HUDEP-2 (cell line): ENCODE results near the gene RAB20.
"Not testable (repeated sequence)": the region's sequence is repeated elsewhere in the genome, so short reads cannot be mapped to it uniquely, and the experiment has no call there.

Experiments
- DNase-seq, 76 experiments: peaks; one replicate each; lab custom pipeline; 2025; ENCODE audit not compliant: unreplicated experiment in 76 of 76; lab: John Stamatoyannopoulos, UW

Gene RAB20, protein sequence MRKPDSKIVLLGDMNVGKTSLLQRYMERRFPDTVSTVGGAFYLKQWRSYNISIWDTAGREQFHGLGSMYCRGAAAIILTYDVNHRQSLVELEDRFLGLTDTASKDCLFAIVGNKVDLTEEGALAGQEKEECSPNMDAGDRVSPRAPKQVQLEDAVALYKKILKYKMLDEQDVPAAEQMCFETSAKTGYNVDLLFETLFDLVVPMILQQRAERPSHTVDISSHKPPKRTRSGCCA

DNA sequence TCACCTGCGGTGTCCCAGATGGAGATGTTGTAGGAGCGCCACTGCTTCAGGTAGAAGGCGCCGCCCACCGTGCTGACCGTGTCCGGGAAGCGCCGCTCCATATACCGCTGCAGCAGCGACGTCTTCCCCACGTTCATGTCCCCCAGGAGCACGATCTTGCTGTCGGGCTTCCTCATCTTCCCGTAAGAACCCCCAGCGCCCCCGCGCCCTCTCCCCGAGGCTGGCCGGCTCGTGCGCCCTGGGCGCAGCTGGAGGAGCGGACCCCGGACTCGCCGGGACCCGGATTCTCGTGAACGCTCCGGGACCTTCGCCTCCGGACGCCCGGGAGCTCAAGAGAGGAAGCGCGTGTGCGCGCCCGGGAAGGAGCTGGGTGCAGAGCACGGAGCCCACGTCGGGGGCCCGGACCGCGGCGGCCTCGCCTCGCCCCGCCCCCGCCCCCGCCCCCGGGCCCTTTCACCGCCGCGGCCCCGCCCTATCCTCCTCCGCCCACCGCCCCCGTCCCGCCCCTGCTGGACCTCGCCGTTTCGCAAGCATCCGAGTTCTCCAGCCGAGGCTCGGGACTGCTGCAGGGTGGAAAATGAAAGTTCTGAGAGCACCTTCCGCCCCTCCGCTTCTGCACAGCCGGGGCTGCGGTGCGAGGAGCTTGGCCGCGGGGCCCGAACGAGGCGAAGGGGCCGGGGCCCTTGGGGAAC is at the start of gene RAB20:
Gene RAB20, minus strand, starts transcription at position 379 of the 692 bp plus-strand sequence. Its CDS starts 203 bp downstream, at position 176.
- peak in 15 of 76 experiments; percentile 4 to 34 (median 14) for DNase-seq

DNA sequence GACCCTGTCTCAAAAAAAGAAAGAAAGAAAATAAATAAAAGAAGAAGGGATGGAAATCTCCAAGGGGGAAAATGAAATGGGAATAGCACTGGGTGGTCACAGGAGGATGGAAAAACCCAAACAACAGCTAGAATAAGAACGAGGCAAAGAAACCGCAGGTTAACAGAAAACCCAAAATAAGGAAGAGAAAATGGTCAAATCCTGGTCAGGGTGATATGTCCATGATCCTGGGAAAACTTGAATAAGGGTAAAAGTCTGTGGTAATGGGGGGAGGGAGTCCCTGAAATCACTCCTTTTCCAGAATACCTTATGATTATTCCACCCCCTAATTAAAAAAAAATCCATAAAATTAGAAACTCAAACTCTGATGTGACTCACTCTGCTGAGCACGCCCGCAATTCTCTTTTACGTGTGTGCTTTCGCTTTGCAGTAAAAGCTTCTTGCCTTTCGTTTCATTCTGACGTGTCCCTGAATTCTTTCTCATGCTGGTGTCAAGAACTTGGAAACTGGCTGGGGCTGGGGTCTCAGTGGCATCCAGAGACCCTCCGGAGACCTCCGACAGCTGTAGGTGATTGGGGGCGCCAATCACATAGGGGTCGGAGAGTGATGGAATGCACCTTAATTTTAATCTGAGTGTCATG is 49.6 kb upstream of the RAB20 start:
- no peak for DNase-seq

DNA sequence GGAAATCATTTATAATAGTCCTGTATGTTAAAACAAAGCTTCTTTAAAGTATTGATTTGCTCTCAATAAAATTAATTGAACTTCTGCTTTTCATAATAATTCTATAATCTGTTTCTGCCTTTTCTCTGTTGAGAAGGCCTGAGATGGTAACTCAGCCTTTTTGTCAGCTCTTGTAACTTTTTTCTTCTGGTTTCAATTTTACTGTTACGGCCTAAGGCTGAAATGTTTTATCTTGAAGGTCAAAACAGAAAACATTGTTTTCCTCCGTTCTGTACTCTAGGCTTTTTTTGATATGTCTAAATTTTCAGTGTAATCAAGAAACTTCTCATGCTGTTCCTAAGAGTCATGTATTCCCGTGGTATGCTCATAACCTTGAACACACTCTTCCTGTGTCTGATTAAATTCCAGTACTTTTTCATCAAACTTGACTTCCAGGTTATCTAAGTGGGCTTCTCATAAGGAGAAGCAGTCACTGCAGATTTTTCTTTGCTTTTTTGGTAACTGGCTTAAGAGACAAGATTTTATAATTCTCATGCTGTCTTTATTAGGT is 46.2 kb upstream of the RAB20 start:
- no peak for DNase-seq

DNA sequence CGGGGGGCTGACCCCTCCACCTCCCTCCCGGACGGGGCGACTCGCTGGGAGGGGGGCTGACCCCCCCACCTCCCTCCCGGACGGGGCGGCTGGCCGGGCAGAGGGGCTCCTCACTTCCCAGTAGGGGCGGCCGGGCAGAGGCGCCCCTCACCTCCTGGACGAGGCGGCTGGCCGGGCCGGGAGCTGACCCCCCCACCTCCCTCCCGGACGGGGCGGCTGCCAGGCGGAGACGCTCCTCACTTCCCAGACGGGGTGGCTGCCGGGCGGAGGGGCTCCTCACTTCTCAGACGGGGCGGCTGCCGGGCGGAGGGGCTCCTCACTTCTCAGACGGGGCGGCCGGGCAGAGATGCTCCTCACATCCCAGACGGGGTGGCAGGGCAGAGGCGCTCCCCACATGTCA is 44.8 kb upstream of the RAB20 start:
- not testable (repeated sequence) for DNase-seq

DNA sequence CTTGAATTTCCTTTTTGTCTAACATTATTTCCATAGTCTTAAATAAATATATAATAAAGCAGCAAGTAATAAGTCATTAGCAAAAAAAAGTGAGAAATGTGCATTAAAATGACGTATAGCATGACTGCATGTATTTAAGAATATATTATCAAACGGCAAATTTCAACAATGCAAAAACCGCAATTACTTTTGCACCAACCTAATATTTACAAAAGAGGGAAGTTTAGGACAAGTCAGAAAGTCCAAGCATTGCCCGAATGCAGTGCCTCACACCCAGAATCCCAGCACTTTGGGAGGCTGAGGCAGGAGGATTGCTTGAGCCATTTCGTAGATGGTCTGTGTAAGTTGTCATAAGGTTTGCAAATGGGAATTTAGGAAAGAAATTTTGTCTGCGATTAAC is 43.6 kb upstream of the RAB20 start:
- no peak for DNase-seq

DNA sequence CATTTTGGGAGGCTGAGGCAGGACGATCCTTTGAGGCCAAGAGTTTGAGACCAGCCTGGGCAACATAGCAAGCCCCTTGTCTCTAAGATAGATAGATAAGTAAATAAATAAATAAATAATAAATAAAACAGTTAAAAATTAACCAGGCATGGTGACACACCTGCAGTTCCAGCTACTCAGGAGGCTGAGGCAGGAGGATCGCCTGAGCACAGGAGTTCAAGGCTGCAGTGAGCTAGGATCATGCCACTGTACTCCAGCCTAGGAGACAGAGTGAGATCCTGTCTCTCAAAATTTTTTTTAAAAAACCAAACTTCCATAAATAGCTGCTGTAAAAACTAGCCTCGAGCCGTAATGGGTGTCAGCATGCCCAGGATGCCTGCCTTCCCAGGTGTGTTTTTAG is 39.5 kb upstream of the RAB20 start:
- no peak for DNase-seq

DNA sequence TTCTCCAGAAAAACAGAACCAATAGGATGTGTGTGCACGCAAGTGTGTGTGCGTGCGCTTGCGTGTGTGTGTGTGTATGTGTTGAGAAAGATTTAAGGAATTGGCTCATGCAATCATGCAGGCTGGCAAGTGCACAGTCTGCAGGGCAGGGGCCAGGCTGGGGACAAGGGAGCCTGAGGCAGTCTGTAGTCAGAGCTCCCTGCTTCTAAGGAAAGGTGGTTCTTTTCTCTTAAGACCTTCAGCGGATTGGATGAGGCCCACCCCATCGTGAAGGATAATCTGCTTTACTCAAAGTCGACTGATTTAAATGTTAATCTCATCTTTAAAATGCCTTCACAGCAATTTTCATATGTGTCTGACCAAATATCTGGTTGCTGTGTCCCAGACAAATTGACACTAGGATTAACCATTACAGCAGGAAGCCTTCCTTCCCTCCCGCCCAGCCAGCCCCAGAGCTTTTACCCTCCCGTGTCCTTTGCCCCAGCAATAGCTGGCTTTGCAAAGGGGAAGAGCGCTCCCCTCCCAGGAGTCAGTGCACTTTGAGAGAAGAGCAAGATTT is 38.8 kb upstream of the RAB20 start:
- DNase-seq: no peak

DNA sequence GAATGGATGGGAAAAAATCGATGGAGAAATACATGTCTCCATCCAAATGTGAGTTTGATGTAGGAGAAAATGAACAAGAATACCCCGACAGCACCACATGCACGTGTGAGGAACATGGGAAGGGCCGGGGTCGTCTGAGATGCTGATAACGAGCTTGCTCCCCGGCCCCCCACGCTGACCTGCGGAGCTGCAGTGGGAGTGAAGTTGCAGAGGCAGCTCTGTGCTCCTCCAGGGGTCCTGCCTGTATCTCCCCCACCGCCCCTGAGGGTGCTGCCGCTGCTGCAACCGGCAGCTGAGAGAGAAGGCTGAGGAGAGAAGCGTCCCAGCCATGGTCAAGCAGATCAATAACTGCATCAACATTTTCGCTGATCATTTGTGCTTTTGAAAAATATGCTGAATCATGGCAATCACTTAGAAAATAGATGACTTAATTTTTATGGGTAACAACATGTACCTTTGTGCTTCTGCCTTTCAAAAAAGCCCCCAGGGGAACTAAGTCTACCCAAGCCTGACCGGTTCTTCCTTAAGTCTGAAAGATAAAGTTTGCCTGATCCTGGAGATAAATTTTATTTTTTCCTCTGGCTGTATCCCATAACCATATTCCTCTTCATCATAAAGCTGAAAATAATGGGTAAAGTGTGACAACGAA is 35.6 kb upstream of the RAB20 start:
- no peak for DNase-seq

DNA sequence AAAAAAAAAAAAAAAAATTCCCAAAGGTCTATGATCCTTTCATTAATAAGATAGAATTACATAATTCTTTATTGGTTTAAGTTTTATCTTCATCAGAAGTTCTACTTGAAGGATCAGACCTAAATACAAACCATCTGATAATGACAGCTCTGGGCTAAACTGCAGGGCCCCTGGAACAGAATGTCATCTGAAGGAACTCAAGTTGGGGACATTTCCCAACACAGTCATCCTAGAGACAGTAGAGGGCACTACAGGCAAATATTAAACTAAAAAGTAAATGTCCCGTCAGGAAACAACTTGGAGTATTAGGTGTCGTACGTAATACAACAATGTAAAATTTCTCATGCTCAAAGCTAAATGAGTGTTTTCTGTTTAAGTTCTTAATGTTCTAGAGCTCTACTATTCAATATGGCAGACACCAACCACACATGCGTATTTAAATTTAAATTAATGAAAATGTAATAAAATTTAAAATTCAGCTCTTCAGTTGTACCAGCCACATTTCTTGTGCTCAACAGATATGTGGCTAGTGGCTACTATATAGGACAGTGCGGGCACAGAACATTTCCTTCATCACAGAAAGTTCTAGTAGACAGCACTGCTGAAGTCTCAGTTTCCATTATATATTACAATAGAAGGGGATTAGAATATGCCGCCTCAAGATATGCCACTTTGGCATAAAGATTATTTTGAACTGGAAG is 32.1 kb upstream of the RAB20 start:
- DNase-seq: peak in 39 of 76 experiments; percentile 3 to 71 (median 38)

DNA sequence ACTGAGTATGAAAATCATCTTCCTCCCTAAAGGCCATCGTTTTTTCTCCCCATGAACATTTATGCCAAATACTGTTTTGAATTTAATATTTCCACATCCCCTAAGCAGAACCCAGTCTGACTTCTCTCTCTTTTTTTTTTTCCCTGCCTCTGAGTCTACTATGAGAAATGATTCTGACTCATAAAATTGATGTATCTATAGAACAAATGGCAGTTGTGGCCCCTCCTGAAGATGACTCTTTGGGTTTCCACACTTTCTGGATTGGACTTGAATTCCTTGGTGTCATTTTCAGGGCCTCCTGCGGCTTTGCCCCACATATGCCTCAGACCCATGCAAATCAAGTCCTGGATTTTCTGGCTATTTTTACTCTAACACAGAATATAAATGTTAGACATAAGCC is 31.1 kb upstream of the RAB20 start:
- no peak for DNase-seq

DNA sequence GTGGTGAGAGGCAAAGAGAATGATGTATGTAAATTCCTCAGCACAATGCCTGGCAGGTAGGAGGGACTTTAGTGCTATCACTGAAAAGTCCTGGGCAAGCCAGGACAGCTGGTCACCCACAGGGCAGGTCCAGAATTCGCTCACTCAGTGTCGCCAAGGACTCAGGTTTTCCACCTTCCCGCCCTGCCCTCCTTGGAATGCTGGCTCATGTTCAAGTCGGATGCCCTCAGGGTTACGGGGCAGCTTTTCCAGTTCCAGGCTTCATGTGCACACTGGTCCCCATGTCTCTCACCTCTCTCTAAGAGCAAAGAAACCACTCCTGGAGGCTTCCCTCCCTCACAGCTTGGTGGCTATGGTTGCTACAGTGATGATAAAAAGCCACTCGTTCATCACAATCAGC is 29.1 kb upstream of the RAB20 start:
- DNase-seq: no peak

DNA sequence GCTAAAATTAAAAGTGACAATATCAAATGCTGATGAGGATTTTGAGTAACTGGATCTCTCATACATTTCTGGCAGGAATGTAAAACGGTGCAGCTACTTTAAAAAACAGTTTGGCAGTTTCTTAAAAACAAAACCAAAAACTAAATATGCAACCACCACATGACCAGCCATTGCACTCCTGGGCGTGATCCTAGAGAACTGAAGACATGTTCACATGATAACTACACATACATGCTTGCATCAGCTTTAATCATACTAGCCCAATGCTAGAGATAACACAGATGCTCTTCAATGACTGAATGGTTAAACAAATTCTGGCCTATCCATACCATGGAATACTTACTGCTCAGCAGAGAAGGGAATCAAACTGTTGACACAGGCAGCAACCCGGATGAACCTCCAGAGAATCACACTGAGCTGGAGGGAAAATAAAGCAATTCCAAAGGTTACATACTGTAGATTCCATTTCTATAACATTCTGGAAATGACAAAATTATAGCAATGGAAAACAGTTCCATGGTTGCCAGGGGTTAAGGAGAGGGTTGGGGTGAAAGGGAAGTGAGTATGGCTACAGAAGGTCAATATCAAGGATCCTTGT is 28.4 kb upstream of the RAB20 start:
- no peak for DNase-seq

DNA sequence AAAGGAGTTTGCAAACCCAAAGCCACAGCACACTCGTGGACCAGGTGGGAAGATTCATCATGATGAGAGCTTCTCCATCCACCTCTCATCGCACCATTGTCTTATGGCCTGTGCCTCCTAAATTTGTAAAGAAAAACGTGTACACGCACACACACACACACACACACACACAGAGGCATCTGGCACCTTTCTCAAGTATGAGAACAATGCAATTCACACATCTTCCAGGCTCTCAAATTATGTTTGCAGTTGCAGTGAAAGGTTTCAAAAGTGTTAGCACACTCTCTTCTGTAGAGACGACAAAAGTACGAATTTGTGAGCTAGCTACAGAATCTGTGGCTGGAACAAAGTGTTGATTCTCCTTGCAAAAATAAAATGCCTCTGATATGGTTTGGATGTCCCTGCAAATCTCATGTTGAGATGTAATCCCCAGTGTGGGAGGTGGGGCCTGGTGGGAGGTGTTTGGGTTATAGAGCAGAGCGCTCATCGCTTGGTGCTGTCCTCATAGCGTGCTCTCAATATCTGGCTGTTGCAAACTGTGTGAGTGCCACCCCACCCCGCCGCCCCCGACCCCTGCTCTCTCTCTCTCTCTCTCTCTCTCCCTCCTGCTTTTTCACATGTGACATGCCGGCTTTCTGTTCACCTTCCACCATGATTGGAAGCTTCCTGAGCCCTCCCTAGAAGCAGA is 21.8 kb upstream of the RAB20 start:
- no peak for DNase-seq

DNA sequence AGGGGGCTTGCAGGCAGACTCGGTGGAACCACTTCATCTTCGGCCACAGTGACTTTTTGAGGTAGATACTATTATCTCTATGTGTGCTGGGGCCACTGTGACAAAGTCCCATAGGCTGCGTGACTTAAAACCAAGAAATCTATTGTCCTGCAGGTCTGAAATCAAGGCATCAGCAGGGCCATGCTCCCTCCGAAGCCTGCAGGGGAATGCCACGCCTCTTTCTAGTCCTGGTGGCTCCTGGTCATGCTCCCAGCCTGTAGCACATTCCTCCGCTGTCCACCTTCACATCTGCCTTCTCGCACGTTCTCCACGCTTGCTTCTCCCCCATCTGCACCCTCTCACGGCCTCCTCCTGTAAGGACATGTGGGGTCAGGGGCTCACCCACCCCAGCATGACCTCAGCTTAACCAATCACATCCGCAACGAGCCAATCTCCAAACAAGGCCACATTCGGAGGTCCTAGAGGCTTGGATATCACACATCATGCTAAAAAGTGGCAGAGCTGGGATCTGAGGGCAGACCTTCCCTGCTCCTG is 21.0 kb upstream of the RAB20 start:
- DNase-seq: no peak

DNA sequence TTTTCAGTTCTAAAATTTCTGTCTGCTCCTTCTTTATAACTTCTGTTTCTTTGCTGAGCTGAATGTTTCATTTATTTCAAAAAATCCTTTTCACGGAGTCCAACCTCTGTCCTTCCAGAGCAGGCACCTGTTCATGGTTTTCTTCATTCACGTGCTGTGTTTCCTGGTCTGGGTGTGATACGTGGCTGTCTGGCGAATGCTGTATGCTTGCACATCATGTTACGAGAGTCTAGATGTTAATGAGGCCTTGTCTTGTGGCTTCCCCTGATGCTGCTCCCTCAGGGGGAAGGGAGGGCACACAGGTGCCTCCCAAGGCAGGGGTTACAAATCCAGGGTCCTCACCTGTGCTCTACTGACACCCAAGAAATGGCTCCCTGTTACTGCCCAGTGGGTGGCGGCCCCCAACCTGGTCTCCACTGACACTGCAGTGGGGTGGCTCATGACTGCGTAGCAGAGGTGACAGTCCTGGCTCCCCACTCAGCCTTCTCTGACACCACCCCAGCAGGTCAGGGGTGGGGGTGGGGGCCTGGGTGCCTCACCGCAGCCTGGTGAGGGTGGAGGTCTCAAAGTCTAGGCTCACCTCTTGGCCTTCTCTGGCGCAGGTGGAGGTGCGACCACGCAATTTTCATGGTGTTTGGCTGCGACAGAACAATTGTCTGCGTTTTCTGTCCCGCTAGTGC is 20.1 kb upstream of the RAB20 start:
- DNase-seq: no peak

DNA sequence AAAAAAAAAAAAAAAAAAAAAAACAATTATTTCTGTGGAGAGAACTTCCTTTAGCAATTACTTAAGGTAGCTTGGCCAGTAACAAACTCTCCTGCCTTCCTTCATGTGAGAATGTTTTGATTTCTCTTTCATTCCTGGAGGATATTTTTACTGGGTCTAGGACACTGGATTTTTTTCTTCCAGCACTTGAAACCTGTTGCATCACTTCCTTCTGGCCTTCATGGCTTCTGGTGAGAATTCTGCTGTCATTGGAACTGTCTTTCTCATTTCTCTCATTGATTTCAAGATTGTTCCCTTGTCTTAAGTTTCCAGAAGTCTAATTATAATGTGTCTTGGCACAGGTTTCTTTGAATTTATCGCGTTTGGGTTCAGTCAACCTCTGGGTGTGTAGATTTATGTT is 19.3 kb upstream of the RAB20 start:
- no peak for DNase-seq

DNA sequence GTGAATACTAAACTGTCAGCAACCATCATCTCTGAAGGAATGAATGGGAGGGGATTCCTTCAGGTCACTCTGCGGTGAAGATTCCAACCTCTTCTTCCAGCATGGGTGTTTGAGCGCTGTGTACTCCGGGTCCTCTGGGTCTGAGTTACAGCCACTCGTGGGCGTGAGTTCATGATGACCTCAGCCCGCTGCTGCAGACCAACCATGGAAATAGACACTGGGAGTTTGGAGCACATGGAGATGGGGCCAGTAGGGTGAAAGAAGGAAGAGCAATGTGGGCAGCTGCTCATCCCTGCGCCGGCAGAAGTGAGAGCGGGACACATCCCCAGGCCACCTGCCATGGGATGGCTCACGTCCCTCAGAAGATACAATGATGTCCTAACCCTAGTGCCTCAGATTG is 16.8 kb upstream of the RAB20 start:
- DNase-seq: no peak

DNA sequence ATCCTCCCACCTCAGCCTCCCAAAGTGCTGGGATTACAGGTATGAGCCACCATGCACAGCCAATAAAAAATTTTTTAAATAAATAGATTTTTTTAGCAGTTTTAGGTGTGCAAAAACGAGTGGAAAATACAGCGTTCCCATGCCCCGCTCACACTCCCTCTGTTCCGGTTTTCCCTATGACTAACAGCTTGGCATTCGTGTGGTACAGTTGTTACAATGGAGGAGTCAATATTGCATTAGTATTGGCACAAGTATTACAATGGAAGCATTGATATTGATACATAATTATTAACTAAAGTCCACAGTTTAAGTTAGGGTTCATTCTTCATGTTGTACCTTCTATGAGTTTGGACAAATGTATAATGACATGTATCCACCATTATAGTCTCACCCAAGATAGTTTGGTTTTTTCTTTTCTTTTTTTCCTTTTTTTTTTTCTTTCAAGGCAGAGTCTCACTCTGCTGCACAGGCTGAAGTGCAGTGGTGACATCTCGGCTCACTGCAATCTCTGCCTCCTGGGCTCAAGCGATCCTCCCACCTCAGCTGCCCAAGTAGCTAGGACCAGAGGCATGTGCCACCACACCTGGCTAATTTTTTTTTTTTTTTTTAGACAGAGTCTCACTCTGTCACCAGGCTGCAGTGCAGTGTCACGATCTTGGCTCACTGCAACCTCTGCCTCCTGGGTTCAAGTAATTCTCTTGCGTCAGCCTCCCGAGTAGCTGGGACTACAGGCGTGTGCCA is 15.4 kb upstream of the RAB20 start:
- no peak for DNase-seq
